Left ventricle myocardium inferior (tissue), 1 donor: ENCODE measurements around the gene POLR2F. TPM values are rescaled to one million over a fixed set of nuclear protein-coding genes. Genes with fewer than 3 reads are reported as not detected.

Experiments
- DNase-seq: peaks from one replicate; pipeline ENCODE4 v3.0.0-alpha.2; 2020
- H3K27ac ChIP-seq: fragments of 200-600 bp; replicated peaks from 2 replicates; pipeline ENCODE4 v1.8.0; 2021
- H3K27me3 ChIP-seq: fragments of 200-600 bp; 2 replicates; pipeline ENCODE4 v1.8.0; 2021; ENCODE audit warnings: low read depth
- H3K36me3 ChIP-seq: fragments of 200-600 bp; 2 replicates; pipeline ENCODE4 v1.8.0; 2021
- H3K4me1 ChIP-seq: fragments of 200-600 bp; 2 replicates; pipeline ENCODE4 v1.8.0; 2021
- H3K4me3 ChIP-seq: fragments of 200-600 bp; 2 replicates; pipeline ENCODE4 v1.8.0; 2021; ENCODE audit warnings: mild to moderate bottlenecking, moderate library complexity
- H3K9me3 ChIP-seq: fragments of 200-600 bp; replicated peaks from 2 replicates; pipeline ENCODE4 v1.8.0; 2021
- intact Hi-C: fragments of 100-400 bp; cut with micrococcal nuclease; formaldehyde crosslinking; loops from one replicate; pipeline ENCODE4 v1.11.0; 2022
- total RNA-seq: library from RNA; stranded (reverse); fragmentation: NEBNext Ultra II Directional; extraction: Animal tissue kit (Norgen Biotek cat#: 25700); gene quantifications from one replicate; pipeline ENCODE4 v1.2.1, GENCODE V29; 2021
- TF ChIP-seq, protein P1 (sequence below): fragments of 200-600 bp; IDR thresholded peaks from 2 replicates; pipeline ENCODE4 v1.8.0; 2021; ENCODE audit warnings: antibody characterized with exemption, mild to moderate bottlenecking, borderline replicate concordance
- donor health status: DM: no; HTN: yes; CAD: no; lungs with severe emphysema.

The POLR2F gene
- total RNA-seq, 1 donor from 2014 or later: 79.3 TPM

DNA sequence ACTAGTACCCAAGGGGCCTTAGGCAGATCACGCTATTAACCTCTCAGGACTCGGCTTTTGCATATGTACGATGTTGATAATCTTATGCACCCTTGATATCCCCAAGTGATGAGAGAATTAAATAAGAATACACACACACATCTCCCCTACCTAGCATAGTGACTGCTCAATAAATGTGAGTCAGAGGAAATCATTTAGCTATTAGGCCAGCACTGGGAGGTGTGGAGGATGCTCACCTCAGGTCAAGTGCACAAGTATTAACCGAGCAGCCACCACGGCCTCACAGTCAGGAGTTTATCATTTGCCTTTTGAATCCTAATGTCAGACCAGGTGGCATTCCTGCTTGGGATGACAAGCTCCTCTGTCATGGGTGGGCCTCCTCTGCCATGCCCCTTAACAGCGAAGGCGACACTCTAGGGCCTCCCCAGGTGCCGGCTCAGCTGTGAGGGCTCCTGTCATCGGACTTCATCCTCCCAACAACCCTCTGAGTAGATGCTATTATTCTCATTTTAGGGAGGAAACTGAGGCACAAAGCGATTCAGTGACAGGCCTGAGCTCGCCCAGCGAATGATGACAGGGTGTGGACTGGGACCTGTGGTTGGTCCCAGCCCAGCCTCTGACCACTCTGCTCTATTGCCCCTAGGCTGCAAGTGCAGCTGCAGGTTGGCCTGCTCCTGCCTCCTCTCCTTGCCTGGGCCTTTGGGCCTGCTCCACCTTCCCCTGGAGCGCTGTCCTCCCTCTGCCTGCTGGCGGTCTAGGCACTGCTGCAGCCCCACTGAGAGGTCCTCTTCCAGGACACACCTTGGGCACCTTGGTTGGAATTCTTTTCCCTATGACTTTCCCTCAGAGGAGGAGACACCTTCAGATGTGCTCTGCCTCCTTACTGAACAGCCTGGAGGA is 35.9 kb downstream of the POLR2F start:
- Histone ChIP-seq H3K27ac (no peak overlapping the region), H3K36me3 (peaks cover 4% of the 10 kb centered on the region), H3K27me3 (no peaks in the 10 kb centered on the region), H3K4me1 (peaks cover 9% of the 10 kb centered on the region), H3K9me3 (no peaks in the 10 kb centered on the region), H3K4me3 (no peak overlapping the region)
- intact Hi-C loops: no loop called here
- DNase-seq: no peak
- TF ChIP-seq, protein P1, sequence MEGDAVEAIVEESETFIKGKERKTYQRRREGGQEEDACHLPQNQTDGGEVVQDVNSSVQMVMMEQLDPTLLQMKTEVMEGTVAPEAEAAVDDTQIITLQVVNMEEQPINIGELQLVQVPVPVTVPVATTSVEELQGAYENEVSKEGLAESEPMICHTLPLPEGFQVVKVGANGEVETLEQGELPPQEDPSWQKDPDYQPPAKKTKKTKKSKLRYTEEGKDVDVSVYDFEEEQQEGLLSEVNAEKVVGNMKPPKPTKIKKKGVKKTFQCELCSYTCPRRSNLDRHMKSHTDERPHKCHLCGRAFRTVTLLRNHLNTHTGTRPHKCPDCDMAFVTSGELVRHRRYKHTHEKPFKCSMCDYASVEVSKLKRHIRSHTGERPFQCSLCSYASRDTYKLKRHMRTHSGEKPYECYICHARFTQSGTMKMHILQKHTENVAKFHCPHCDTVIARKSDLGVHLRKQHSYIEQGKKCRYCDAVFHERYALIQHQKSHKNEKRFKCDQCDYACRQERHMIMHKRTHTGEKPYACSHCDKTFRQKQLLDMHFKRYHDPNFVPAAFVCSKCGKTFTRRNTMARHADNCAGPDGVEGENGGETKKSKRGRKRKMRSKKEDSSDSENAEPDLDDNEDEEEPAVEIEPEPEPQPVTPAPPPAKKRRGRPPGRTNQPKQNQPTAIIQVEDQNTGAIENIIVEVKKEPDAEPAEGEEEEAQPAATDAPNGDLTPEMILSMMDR: no peak

DNA sequence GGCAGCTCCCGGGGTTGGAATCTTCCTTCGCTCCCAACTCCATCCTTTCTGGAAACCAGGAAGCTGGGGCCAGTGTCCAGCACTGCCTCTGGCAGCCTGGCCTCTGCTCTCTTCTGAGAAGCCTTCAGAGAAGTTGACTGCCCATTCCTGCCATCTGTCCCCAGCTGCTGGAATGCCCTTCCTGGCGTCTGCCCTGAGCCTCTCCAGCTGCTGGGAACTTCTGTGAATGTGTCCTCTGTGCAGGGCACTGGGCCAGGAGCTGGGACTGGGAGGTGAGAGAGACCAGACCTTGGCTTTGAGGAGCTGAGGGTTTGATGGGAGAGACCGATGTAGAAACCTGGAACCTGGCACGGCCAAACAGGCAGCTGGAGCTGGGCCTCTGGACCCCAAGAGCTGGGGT is 36.8 kb downstream of the POLR2F start:
- no peaks in the 10 kb centered on the region for H3K27me3 ChIP-seq
- peaks cover 4% of the 10 kb centered on the region for H3K36me3 ChIP-seq
- H3K4me3 ChIP-seq: no peak overlapping the region
- H3K27ac ChIP-seq: no peak overlapping the region
- H3K4me1 ChIP-seq: peaks cover 9% of the 10 kb centered on the region
- DNase-seq: peak; percentile 46
- intact Hi-C loops: no loop called here
- TF ChIP-seq, protein P1: no peak
- no peaks in the 10 kb centered on the region for H3K9me3 ChIP-seq

DNA sequence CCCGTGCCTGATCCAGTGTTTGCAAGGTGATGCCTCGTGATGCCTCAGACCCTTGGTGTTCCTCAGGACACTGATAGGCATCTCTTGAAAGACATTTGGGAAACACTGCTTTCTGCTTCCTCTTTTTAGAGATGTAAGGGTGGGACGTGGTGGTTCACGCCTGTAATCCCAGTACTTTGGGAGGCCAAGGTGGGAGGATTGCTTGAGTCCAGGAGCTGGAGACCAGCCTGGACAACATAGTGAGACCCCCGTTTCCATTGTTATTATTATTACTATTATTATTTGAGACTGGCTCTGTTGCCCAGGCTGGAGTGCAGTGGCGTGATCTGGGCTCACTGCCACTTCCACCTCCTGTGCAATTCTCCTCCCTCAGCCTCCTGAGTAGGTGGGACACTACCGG is 37.4 kb downstream of the POLR2F start:
- intact Hi-C loops: no loop called here
- no peak overlapping the region for H3K4me3 ChIP-seq
- no peaks in the 10 kb centered on the region for H3K9me3 ChIP-seq
- peaks cover 13% of the 10 kb centered on the region for H3K4me1 ChIP-seq
- TF ChIP-seq, protein P1: no peak
- no peak for DNase-seq
- H3K36me3 ChIP-seq: peaks cover 4% of the 10 kb centered on the region
- no peak overlapping the region for H3K27ac ChIP-seq
- no peaks in the 10 kb centered on the region for H3K27me3 ChIP-seq

GRCh38 chr22:37991731-37992442 is 38.4 kb downstream of the POLR2F start:
- Histone ChIP-seq H3K36me3 (no peaks in the 10 kb centered on the region), H3K9me3 (no peaks in the 10 kb centered on the region), H3K4me3 (no peak overlapping the region), H3K4me1 (peaks cover 23% of the 10 kb centered on the region), H3K27me3 (no peaks in the 10 kb centered on the region), H3K27ac (no peak overlapping the region)
- intact Hi-C loops: no loop called here
- TF ChIP-seq, protein P1: no peak
- DNase-seq: no peak

GRCh38 chr22:37994049-37994448 is 40.5 kb downstream of the POLR2F start:
- no peaks in the 10 kb centered on the region for H3K36me3 ChIP-seq
- no peak for DNase-seq
- H3K4me1 ChIP-seq: peaks cover 23% of the 10 kb centered on the region
- H3K4me3 ChIP-seq: no peak overlapping the region
- TF ChIP-seq, protein P1: no peak
- no peak overlapping the region for H3K27ac ChIP-seq
- H3K27me3 ChIP-seq: no peaks in the 10 kb centered on the region
- no peaks in the 10 kb centered on the region for H3K9me3 ChIP-seq
- intact Hi-C loops: no loop called here
